Measurements from ENCODE around the gene HINT3.
"Not testable (repeated sequence)": the region's sequence is repeated elsewhere in the genome, so short reads cannot be mapped to it uniquely, and the experiment has no call there.

The HINT3 gene

DNA sequence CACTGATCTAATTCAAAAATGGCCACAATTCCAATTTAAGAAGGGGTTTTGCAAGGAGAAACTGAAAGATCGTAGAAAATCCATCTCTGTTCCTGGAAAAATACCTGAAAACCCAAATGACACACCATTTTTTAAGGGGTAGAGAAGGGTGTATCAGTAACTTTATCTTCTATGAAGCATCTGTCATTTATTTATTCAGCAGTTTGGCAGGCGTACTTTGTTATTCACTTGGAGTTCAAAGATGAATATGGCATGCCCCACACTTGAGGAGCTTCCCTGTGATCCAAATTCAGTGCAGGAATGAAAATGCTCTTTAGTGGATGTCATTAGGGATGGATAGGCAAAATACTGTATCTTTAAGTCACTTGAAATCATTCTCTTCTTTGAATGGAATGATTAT lies 7.2 kb downstream of the HINT3 start:
- no peak for DNase-seq

DNA sequence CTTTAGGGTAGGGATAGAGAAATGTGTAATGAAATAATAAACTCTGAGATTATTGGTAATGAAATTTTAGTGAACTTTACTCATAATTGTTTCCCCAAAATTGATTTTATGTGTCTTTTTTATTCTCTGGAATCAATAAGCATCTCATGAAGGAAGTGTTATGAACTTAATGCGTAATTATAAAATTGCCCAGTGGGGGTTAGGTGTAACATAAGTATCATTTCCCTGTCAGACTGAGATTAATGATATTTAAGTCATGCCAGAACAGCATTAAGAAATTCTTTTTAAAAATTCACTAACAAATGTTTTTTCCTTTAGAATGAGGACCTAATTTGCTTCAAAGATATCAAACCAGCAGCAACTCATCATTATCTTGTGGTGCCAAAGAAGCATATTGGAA lies 10.0 kb downstream of the HINT3 start:
- peak in 1 of 3 experiments; percentile 28 for DNase-seq

DNA sequence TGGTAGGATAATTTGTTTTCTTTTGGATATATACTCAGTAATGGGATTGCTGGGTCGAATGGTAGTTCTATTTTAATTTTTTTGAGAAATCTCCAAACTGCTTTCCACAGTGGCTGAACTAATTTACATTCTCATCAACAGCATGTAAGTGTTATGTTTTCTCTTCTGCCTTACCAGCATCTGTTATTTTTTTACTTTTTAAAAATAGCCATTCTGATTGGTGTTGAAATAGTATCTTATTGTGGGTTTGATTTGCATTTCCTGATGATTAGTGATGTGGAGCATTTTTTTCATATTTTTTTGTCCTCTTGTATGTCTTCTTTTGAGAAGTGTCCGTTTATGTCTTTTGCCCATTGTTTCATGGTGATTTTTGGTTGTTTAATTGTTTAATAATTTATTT lies 11.9 kb downstream of the HINT3 start:
- DNase-seq = no peak

DNA sequence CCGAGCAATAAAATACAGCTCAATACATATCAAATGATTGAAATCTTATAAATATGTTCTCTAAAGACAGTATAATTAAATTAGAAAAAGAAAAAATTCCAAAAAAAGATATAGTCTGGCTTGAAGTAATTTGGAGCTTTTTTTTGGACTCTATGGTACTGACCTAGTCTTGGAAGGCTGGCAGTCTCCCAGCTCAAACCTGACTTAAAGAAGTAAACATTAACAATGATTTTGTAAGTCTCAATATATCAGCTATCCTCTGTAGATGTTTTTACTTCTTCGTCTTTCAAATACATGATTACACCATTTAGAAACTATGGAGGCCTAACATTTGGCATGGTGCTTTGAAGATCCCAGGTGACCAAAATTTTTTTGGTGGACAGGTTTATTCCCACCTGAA lies 14.2 kb downstream of the HINT3 start:
- DNase-seq = no peak

DNA sequence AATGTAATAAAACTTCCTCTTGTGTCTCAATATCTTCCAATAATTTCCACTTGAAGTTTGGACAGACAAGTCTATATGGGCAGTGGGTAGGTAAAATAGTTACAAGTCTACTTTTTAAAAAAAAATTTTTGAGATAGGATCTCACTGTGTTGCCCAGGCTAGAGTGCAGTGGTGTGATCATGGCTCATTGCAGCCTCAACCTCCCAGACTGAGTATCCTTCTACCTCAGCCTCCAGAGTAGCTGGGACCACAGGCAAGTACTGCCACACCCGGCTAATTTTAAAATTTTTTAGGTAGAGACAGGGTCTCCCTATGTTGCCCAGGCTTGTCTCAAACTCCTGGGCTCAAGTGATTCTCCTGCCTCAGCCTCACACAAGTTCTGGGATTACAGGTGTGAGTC lies 15.9 kb downstream of the HINT3 start:
- DNase-seq = not testable (repeated sequence)

DNA sequence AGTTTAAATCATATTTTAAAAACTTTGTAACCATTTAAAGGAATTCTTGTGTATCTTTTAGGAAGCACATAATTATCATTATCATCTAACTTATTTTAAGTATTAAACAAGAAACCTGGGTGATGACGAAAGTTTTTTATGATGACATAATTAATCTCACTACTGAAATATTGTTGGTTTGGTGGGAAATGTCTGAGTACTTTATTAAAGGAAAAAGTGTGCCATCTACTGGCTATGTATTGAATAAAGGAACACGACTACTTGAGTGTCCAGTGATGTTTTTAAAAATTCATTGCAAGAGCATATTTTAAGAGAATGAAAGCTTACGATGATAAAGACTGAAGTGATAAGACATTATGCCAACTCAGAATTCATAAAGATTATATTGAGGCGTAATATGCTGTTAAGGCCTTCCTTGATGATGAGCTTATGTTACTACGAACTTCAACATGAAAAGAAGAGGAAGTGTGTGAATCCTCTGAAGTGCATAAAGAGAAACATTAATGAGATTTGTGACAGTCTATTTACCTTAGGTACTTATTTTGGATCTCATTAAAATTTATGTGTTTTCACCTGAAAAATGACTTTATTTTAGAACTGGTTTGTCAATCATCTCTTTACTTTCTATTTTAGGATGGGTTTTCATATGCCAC lies 17.8 kb downstream of the HINT3 start:
- DNase-seq = peak; percentile 16 to 78 (median 67)

DNA sequence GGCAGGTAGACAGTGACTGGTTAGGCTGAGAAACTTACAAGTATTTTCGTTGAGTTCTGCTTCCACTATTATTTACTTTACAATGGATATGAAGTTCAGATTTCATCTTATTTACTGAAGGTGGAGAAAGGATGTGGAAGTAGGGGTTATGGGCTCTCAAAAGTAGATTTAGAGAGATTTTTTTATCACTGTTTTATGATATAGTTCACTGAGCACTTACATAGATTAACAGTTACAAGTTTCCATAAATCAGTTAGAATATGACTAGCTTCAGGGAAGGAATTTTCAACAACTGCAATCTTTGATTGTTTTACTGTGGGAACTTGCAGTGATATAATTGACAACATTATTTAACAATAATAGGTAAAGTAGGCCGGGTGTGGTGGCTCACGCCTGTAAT lies 22.5 kb downstream of the HINT3 start:
- no peak for DNase-seq

DNA sequence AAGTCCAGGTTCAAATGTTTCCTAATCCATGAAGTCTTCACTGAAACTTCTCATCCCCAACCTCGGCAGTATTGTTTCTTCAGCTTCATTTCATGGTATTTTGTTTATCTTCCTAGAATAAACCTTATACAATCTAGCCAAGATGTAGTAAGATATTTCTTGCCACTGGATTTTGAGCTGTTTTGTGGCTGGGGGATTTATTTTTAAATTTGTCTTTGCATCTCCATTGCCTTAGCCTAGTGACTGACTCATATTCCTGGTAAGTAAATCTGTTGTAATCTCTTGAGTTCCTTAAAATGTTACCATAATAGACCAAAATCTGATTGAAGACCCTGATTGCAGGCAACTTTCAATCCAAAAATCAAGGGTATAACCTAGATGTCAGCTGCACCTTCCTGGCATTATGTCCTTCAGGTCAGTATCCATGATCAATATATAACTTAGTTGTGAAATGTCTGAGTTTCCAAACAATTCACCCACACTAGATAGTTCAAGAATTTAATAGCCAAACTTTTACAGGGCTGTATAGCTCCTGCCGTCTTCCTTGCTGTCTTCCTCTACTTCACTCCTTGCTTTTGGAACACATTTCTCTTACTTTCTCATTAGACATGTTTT lies 25.1 kb downstream of the HINT3 start:
- DNase-seq = no peak

DNA sequence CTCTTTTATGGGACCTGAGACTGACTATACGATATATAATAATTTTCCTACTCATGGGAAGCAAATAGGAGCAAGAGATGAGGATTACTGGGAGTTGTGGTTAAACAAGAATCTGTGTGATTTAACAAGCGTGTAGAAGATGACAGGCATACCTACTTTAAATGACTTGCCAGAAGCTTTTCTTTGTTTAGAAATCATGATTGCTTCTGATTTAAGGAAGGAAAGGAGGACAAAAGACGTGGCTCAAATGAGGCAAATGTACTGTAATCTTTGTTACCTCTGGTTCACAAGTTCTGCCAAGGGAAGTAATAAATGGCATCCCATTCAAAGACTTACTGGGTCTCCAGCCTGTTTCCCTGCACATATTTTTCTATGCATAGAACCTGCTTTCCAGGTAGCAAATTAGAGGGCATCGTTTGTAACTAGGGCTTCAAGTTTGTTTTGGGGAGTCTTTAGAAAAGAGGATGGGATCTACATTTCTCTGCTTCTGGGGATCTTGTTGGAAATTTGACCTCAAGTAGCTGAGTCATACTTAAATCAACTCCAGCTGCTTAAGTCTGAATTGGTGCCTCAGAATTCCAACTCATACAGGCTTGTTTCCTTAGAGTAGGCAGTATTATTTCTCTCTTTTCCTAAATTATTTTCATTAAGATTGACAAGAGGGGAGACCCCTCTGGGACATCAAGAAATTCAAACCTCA lies 26.8 kb downstream of the HINT3 start:
- DNase-seq = no peak

DNA sequence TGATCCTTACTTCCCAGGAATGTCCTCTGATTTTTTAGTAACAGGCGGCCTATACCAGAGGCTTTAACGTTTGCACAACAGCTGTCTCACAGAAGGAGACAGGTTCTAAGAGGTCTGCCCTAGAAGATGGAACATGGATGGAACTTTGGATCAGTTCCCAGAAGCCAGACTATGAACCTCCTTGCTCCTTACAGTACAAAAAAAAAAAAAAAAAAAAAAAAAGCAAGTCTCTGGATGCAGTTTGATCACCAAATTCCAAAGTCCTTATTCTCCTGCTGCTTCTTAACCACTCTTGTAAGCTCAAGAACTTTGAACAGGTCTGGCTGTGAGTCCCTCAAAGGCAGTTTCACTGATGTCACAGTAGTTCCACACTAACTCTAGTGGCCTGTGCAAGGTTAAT lies 27.7 kb downstream of the HINT3 start:
- DNase-seq = no peak

DNA sequence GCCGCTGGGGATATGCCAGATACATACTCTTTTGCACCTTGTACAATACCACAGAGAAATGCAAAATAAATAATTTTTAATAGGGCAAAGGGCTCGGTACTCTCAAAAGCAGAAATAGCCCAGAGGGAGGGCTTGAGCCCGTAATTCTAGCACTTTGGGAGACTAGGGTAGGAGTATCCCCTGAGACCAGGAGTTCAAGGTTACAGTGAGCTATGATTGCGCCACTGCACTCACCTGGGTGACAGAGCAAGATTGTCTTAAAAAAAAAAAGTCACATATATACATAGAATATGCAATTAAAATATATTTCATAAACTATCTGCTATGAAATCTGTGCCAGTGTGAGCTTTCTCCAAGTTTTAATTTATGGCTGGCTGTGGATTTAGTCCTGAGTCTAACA lies 29.0 kb downstream of the HINT3 start:
- DNase-seq = peak in 2 of 3 experiments; percentile 18 to 52

DNA sequence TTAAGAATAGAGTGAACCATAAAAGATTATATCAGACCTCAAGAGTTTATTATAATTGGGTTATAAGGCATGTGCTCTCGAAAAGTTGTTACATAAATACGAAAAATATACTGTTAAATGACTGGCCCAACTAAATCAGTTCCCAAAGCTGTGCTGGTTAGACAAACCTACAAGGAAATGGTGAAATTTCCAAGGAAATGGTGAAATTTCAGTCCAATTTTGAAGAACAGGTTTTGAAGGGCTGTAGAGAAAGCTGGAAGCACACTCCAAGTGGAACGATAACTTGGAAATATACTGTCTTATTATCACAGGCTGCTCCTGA lies 29.4 kb downstream of the HINT3 start:
- DNase-seq = no peak

DNA sequence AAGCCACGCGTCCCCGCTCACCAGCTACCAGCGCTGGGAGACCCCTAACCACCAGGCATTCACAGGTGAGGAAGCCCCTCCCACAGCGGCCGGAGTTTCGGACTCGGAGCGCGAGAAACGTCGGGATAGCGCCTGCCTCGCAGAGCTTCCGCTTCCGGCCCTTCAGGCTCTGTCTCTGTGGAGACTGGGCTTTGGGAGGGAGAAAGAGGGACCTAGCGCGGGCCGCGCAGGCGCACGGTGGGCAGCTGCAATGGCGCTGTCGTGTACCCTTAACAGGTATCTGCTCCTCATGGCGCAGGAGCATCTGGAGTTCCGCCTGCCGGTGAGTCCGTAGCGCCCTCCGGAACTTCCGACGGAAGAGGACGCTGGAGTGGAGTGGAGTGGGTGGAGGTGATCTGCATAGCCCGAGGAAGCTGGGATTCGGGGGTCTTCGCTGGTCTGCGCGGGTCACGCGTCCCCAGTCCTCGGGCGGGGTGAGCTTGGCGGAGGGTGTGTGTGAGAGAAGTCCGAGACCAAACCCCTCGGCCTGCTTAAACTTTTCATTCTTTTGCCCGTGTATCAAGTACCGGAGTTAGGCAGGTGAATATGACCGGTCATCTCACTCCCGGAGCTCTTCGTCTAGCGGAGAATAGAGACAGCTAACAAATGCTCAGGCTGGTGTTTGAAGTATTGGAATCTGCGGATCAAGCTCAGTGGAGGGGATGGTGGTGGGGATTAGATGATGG lies 29.9 kb downstream of the HINT3 start, which contains the start of gene TRMT11:
Gene TRMT11 (plus strand): TSS at position 240 of the 725 bp plus-strand sequence. CDS start 11 bp downstream, at position 251.
- DNase-seq = peak; percentile 92 to 97 (median 94)

DNA sequence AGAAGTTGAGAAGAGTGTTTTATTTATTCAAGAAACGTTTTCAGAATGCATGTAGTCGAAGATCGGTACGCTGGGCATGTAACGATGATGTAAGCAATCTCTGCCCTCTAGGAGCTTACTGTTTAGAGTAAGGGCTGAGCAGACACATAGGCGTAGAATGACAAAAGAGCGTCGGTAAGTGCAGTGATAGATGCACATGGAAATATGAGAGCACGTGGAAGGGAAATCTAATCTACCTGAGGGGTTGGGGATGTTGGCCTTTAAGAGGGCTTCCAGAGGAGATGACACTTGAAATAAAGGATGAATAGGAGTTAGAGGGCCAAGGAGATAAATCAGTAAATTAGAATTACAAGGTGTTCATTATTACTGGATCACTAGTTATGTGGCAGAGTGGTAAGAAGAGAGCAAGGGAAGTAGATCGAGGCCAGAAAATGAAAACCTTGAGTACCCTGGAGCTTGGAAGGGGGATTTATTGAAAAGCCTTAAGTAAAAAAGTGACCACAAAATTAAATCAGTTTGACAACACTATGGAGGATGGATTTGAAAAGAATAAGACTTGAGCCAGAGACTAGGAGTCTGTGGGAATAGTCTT lies 30.6 kb downstream of the HINT3 start:
- DNase-seq = peak in 1 of 3 experiments; percentile 16

DNA sequence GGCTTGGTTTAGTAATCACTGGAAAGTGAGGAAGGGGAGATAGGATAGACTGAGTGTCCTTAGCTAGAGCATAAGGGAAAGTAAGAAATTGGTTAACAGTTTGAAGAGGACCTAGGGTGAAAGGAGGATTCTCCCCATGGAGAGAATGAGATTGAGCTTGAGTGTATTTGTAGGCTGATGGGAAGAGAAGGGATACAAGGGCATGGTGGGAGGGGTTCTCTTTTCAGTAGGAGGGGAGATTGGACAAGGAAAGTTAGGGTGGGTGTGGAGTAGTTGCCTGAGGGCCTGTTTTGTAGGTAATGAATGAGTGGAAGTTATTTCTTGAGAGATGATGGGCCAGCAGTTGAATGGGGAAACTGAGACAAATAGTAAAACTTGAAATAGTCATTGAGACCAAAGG lies 31.7 kb downstream of the HINT3 start:
- no peak for DNase-seq

DNA sequence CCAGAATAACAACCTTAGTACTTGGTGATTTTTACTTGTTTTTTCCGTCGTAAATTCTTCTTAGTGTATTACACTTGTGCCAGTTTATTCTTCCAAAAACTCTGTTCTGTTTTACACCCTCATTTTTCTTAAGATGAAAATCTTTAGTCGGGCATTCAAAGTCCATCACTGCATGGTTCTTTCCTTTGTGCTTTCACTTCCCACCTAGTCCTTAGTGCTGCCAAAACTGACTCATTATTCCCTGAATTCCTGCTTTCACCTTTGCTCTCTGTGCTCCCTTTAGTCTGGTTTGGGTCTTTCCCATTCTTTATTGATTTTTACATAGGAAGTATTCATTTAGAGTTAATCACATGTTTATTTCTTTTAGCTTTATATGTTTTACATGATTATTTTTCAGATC lies 33.1 kb downstream of the HINT3 start:
- DNase-seq = no peak

DNA sequence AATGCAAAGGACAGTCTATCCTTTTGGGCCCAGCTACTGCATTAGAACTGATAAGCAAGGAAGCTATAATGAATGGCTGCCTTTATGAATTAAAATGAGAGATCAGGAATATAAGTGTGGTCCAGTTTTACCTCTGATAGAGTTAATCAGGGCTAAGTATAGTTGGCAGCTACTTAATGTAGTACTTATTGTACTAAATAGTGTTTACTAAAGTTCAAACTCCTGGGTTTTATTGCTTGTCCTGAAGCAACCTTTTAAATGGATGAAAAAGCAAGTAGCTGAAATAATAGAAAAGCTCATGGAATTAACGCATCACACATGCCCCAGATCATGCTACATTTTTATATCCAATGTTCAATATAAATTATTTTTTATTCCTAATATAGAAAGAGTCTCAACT lies 35.1 kb downstream of the HINT3 start:
- DNase-seq = no peak

DNA sequence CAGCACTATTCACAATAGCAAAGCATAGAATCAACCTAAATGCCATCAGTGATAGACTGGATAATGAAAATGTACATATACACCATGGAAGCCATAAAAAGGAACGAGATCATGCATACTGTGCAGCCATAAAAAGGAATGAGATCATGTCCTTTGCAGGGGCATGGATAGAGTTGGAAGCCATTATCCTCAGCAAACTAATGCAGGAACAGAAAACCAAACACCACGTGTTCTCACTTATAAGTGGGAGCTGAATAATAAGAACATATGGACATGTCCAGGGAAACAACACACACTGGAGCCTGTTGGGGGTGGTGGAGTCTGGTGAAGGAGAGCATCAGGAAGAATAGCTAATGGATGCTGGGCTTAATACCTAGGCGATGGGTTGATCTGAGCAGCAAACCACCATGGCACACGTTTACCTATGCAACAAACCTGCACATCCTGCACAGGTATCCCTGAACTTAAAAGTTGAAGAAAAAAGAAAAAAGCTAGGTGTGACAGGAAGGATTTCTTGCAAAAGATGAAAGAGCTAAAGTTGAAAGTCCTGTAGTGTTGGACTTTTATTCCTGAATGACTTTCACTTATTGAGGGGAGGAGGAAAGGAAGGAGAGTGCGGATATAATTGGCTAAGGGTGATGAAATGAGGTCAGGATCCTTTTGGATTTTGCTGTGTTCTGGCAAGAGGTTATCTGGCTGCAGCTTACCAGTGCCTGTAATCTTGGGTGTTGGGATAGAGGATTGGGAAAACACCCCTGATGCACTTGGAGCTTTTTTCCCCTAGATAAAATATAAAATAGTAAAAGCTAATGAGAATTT lies 38.3 kb downstream of the HINT3 start:
- peak in 2 of 3 experiments; percentile 28 to 49 for DNase-seq

DNA sequence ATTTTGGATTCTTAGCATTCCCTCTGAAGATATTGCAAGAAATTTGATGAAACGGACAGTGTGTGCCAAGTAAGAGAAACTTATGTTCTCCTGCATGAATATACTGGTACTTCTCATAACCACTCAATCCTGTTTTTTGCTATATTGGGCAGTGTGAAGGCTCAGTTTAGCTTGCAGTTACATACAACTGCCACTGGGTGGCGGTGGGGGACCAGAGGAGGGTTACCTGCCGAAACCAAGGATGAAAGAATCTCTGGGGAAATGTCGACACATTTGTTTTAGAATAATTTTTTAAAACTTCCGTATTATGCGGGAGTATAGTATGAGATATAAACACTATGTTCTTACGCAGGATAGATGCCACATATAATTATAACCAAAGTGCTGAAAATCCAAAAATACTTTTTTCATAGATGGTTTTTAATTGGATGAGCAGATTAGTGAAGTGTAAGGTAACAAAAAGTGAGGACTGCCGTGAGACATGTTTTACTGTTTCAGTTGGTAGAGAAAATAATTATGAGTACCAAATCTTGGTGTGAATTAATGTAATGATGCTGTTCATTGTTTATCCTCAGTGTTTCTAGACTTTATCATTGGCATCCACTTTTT lies 39.5 kb downstream of the HINT3 start:
- DNase-seq = peak; percentile 55 to 84 (median 73)

DNA sequence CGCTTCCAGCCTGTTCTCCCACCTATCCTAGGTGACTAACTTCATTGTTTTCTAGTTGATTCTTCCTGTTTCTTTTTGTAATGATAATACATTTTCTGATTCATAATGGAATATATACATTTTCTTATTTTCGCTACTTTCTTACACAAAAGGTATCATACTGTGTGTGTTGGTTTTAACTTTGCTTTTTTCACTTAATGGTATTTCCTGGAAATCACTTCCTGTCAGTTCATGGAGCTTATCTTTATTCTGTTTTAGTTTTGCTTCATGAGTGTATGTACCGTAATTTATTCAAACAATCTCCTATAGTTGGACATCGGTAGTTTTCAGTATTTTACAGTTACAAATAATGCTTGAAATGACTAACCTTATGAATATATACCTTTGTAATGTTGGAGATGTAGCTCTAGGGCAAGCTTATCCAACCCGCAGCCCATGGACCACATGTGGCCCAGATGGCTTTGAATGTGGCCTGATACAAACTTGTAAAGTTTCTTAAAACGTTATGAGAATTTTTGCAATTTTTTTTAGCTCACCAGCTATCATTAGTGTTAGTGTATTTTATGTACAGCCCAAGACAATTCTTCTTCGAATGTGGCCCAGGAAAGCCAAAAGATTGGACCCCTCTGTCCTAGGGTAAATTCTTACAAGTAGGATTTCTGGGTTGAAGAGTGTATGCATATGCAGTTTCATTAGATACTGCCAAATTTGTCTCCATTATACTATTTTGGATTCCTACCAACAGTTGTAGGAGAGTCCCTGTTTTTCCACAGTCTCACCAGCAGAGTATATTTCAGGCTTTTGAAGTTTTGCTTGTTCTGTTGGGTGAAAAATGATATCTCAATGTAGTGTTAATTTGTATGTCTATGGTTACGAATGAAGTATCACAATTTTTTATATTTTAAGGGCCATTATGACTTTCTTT lies 46.4 kb downstream of the HINT3 start:
- DNase-seq = no peak

DNA sequence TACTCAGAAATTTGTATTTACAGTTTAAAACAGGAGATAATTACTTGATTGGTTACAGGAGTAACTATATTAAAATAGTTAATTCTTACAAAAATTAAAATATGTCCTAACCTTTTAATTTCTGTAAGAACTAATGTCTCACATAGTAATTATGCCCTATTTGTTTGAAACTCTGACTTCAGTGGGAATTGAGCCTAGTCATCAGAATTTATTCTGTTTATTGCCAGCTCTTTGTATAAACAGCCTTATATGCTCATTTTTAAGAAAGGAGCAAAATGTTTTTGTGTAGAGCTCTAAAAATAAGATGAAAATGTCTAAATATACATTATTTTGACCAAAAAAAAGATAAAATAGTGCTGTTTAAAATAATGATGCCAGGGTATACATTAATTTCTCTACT lies 51.2 kb downstream of the HINT3 start:
- no peak for DNase-seq
